CD4-positive, alpha-beta T cell treated with Interleukin-15 for 1 hour (primary cell): Measurements from ENCODE around the gene GOLGA6A.
"Not testable (repeated sequence)": the region's sequence is repeated elsewhere in the genome, so short reads cannot be mapped to it uniquely, and the experiment has no call there.

Experiments used
- DNase-seq: peaks from one replicate; pipeline ENCODE4 v3.0.0-alpha.2; 2020

Gene GOLGA6A

DNA sequence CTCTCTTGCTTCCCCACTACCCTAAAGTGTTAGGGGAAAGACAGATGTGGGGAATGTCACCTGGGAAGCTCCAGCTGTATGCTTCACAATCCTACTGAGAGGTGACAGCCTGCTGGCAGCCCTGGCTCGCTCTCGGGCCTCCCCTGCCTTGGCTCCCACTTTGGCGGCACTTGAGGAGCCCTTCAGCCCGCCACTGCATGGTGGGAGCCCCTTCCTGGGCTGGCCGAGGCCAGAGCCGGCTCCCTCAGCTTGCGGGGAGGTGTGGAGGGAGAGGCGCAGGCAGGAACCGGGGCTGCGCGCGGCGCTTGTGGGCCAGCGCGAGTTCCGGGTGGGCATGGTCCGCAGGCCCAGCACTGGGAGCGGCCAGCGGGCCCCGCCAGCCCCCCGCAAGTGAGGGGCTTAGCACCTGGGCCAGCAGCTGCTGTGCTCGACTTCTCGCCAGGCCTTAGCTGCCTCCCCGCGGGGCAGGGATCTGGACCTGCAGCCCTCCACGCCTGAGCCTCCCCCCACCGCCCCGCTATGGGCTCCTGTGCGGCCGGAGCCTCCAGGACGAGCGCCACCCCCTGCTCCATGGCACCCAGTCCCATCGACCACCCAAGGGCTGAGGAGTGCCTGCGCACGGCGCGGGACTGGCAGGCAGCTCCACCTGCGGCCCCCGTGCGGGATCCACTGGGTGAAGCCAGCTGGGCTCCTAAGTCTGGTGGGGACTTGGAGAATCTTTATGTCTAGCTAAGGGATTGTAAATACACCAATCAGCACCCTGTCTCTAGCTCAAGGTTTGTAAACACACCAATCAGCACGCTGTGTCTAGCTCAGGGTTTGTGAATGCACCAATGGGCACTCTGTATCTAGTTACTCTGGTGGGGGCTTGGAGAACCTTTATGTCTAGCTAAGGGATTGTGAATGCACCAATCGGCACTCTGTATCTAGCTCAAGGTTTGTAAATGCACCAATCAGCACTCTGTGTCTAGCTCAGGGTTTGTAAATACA lies 29.8 kb downstream of the GOLGA6A start:
- DNase-seq = not testable (repeated sequence)

DNA sequence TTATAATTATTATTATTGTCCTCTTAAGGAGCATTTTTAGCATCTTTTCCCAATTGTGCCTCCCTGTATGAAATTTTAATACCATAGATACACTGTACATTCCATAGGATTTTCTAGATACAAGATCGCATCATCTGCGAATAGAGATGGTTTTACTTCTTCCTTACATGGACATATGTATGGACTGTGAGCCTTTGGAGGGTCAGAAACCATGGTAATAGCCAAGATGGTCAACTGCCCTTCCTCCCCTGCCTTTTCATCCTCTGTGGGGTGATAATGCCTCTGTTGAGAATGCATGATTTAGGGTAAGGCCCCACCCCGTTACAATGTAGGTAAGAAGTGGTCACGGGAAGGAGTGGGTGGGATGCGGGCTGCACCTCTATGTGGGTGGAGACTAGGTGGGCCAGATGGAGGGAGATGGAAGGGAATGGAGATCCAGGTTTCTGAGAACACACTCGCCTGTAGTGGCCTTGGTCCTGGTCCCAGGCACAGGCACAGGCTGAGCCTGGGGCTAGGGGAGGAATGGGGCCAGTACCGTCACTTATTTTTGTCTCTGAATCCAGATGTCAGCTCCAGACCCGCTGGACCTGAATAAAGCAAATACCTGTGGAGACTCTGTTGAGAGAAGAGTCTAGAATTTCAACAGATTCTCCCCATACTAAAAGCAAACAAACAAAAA lies 31.7 kb downstream of the GOLGA6A start:
- DNase-seq = no peak

DNA sequence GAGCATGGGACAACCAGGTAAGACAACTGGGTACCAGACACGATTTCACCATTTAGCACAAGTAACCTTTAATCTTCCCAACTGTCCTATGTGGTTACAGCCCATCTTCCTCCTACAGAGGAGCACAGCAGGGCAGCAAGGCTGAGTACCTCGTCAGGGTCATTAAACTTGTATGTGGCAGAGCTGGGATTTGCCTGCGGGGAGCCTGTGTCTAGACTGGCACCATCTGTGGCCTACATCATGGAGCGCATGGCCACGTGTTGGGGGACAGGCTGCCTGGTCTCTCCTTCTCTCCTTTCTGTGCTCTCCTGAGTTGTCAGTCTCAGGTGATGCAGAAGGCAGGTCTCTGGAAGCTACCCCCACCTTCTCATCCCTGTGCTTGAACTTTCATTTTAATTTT lies 32.2 kb downstream of the GOLGA6A start:
- no peak for DNase-seq

DNA sequence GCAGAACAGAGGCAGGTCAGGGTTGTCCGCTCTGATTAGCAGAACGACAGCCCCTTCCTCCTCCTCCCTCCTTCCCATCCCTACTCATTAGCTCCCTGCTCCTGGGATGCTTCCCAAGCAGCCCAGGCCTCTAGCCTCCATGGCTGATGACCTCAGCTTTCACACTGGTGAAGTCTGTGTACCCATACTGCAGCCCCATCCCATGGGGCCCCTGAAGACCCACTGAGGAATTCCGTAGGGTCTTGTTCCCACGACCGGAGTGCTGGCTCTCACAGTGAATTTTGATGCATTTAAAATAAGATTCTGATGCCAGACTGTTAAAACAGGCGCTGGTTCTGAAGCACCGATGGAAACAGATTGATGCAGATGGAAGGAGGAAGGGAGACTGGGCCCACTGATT lies 36.1 kb downstream of the GOLGA6A start:
- no peak for DNase-seq

DNA sequence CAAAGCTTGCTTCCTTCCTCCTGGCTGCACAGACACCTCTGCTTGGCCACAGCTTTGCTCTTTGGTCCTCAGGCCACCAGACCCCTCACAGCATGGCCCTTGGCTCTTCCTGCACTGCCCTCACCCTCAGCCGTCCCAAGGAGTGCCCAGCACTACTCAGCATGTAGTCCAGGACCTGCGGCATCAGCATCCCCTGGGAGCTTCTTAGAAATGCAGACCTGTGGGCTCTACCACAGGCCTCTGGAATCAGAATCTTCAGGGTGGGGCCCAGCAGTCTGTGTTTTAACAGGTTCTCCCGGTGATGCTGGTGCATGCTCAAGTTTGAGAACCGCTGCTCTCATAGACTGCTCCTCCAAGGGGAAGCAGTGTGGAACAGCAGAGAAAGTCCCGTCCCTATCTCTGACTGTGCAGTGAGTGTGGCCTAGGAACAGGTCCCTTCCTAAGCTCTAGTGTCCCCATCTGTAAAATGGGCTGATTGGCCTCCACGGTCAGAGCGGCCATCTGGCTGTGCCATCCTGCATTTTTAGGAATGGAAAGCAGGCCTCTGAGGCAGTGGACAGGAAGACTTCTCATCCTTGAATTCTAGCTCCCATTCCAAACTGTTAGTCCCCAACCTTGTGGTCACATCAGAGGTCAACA lies 36.6 kb downstream of the GOLGA6A start:
- no peak for DNase-seq

DNA sequence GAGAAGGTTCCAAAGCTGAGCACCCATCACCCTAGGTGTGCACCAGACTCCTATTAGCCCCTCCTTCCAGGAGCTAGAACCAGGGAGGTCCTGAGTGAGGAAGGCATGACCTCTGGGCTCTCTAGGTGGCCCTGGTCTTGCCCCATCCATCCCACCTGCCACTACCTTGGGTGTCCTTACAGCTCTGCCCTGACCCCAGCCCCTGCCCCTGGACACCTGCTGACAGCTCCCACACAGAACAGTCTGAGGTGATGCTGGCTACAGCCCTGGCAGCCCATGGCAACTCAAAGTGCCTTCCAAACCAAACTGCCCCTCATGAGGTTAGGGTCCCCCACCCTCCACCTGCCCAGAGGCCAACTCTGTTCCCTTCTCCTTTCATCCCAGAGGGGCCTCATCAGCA lies 37.2 kb downstream of the GOLGA6A start:
- DNase-seq = no peak

DNA sequence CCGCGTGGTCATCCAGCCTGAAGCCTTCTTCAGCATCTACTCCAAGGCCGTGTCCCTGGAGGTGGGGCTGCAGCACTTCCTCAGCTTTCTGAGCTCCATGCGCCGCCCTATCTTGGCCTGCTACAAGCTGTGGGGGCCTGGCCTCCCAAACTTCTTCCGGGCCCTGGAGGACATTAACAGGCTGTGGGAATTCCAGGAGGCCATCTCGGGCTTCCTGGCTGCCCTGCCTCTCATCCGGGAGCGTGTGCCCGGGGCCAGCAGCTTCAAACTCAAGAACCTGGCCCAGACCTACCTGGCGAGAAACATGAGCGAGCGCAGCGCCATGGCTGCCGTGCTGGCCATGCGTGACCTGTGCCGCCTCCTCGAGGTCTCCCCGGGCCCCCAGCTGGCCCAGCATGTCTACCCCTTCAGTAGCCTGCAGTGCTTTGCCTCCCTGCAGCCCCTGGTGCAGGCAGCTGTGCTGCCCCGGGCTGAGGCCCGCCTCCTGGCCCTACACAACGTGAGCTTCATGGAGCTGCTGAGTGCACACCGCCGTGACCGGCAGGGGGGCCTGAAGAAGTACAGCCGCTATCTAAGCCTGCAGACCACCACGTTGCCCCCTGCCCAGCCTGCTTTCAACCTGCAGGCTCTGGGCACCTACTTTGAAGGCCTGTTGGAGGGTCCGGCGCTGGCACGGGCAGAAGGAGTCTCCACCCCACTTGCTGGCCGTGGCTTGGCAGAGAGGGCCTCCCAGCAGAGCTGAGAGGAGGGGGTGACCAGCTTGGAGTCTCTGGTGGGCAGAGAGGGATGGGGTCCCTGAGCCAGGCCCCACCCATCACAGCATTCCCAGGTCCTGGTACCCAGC lies 37.9 kb downstream of the GOLGA6A start:
- no peak for DNase-seq

DNA sequence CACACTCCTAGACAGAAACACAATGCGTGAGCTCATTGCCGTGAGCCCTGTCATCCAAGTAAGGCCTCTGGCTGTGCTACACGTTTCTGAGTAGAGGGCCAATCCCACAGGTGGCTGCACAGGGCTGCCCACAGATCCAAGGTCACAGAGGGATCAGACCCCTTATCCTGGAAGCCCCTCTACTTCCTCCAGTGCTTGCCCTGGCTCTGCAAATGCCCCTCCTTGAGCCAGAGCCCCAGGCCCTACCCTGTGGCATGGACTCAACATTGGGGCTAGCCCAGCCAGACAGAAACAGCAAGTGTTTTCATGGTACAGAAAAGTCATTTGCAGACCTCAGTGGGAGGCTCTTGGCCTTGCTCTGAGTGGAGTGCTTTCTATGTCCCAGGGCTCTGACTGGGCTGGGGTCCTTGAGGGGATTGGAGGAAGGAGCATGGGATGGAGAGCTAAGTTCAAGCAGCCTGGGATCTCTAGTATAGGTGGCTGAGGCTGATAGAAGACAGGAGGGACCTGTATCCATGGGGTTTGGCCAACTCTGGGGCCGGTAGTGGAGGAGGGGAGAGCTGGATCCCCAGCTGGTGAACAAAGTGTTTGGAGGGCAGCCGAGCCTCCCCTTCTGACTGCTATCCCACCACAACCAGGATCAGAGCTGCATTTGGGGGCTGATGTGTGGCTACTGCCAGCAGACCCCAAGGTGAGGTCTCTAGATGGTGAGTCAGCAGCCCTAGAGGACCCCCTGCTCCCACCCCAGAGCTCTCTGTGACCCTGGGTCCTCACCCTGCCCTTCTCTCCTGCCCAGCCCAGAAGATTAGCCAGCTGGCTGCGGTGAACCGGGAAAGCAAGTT lies 38.7 kb downstream of the GOLGA6A start:
- DNase-seq = no peak

DNA sequence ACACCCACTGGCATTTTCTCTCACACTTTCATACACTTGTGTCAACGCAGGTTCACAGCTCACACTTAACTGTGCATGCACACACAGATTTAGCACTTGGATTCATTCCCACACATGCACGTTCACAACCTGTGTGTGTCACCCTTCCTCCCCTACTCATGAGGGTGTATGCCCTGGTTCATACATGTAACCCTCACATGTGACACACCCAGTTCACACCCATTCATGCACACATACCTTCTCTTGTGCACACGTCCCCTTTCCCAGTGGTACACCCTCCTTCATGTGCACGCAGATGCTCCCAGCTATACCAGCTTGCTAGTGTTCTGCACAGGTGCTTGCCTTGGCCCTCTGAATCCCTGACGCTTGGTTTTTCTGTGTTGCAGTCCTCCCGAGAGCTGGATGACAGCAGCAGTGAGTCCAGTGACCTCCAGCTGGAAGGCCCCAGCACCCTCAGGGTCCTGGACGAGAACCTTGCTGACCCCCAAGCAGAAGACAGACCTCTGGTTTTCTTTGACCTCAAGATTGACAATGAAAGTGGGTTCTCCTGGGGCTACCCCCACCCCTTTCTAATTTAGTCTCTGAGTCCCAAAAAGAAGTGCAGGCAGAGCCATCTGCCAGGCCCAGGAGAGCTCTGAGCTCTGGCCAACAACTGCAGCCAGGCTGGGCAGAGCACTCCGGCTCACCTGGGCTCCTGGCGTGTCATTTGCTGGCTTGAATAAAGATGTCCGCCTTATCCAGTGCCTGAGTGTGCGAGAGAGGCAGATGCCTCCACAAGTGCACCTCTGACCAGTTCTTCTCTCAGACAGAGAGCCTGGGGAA lies 39.5 kb downstream of the GOLGA6A start:
- DNase-seq = no peak

DNA sequence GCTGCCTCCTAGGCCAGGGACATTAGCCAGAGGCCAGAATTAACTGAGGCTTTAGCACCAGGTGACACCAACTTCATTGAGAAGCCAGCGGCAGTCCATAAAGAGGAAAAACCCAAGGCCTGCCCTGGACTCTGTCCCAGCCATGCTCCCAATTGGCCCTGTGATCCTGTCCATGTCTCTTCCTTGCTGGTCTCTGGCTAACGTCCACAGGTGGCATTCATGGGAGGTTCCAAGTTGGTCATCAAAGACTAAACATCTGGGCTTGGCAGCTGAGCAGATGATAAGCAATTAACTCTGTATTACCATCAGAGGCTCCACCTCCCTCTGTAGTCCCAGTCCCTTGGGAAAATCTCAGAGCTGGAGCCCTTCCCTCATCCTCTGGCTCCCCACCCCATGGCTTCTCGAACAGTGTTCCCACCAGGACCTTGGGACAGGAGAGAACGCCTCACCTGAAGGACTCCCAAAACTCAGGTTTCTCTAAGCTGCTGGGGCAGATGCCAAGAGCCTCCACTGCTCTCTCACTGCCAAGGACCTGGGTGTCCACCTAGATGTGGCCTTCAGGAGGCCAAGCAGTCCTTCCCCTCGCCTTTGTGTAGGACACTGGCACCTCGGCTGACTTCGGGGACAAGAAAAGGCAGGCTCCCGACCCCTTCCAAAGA lies 40.4 kb downstream of the GOLGA6A start:
- no peak for DNase-seq

DNA sequence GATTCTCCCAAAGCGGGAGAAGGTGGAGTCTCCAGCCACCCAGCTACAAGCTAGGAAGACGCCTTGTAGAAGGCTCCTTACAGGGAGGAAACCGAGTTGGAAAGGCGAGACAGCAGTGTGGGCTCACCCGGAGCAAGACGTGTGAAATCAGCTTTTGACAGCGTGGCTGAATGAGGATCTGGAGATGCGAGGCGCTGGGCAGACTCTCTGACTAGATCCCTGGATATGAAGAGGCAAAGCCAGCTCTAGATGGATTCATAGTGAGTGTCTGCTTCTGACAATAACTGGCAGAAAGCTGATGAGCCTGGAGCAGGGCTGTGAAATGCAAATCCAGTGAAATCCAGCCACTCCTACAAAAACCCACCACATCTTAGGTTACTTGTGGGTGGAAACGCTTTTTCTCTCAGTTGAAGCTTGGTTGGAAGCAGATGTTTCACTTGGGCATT lies 41.0 kb downstream of the GOLGA6A start:
- DNase-seq = no peak

DNA sequence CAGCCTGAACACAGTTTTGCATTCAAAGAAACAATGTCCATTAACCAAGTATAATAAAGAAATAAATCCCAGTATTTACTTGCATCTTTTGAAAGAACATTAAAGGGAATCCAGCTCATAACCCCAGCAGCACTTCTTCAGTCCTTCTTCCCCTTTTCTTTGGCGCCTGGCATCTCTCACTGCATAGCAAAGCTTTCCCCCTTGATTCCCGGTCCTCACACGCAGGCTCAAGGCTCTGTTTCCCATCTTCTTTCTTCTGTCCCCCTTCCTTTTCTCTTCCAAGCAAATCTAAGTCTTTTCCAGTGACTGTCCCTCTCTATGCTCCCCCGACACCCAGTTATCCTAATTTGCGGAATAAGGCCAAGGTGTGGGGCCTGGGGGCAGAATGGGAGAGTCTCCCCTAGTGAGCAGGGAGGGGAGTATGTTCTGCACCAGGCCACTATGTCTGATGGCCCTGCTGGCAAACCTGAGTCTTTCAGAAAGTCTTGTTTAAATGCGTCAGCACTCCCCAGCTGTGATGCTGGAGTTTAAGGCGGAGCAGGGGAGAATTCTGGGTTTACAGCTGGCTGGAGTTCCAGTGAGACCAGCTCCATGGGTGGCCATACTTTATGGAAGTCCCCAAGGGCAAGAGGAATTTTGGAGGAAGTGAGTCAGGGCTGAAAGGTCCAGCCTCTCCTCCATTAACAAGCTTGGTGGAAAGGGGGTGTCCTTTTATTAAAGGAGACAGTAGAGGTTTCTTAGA lies 42.1 kb downstream of the GOLGA6A start:
- DNase-seq = no peak

DNA sequence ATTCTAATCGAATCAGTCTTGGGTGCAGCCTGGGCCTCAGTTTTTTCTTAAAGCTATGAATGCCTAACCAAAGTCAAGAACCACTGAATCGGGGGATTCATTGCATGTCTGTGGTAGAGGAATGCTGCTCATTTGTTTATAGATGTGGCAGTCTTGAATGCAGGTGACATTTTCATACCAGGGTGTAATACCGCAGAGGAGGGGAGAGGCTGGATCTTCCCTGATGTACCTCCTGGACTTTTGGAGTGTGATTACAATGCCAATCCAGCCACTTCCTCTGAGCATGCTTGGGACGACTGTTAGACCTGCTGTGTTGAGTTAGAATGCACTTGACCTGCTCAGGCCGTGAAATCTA lies 42.7 kb downstream of the GOLGA6A start:
- no peak for DNase-seq

DNA sequence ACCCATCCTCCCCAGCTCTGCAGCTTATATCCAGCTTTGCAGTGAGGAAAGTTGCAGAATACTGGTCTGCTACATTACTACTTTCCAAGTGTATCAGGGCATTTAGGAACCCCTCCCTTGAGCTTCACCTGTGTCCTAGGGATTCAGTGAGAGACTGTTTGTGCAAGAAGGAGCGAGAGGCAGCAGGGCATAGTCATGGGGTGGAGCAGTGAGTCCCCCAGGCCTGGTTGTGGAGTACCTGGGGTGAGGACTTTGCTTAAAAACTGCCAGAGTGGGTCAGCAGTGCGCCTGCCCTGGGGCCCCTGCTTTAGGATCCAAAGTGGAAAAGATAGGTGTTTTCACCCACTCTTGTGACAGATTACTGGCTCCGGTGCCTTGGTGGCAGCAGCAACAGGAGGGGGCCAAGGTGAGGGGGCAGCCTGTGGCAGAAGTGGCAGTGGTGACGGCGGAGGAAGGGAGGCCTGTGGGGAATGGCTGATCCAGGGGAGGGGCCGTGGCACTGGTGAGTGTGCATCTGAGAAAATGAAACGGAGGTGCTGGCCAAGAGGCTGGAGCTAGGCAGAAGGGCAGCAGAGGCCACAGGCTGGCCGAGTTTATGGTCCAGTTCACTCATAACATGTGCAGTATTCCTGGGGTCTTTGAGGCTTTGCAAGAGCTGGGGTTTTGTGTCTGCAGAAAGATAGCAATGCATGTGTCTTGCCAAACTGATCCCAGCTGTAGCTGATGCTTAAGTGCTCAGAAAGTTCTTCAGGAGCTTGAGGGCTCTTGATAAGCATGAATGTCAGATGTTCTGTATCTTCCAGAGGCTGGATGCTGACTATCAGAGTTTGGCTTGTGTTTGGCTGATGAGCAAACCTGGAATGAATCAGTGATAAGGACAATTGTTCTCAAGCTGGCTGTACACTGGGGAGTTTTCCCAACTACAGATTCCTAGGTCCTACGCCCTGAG lies 43.4 kb downstream of the GOLGA6A start:
- DNase-seq = no peak

DNA sequence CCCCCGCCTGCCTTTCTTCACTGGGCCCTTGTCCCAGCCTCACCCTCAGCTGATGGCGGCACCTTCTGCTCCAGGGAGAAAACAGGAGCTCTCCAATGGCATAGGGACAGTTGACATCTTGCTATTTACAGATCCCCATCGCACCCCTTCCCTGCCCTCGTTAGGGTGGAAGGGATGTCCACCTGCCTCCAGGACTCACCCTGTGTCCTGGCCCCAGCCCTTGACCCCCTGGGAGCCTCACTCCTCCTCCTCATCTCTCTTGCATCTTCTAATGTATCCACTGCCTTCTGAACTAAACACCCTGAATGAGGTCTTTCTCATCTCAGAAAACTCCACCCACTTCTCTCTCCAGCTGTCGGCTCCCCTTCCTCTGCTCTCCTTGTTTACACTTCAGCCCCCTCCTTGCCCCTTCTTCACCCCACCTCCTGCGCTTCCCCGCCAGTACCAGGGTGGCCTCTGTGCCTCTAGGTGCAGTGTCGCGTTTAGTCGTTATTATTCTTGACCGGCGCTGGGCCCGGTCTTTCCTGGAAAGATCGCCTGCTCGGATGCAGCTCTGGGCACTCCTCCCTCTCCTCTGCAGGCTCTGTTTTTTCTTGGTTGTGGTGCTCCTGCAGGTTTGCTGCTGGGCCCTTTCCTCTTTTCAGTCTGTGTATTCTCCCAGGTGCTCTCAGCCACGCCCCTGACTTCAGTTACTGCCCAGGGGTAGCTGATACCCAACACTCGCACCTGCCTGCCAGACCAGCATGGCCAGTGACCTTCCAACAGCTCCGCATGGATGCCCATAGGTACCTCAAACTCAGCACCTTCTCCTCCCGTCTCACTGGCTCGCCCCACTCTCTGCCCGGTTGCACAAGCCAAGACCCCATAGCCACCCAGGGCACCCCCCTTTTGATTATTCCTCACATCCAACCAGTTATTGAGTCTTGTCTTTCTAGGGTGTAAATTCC lies 44.9 kb downstream of the GOLGA6A start:
- no peak for DNase-seq

DNA sequence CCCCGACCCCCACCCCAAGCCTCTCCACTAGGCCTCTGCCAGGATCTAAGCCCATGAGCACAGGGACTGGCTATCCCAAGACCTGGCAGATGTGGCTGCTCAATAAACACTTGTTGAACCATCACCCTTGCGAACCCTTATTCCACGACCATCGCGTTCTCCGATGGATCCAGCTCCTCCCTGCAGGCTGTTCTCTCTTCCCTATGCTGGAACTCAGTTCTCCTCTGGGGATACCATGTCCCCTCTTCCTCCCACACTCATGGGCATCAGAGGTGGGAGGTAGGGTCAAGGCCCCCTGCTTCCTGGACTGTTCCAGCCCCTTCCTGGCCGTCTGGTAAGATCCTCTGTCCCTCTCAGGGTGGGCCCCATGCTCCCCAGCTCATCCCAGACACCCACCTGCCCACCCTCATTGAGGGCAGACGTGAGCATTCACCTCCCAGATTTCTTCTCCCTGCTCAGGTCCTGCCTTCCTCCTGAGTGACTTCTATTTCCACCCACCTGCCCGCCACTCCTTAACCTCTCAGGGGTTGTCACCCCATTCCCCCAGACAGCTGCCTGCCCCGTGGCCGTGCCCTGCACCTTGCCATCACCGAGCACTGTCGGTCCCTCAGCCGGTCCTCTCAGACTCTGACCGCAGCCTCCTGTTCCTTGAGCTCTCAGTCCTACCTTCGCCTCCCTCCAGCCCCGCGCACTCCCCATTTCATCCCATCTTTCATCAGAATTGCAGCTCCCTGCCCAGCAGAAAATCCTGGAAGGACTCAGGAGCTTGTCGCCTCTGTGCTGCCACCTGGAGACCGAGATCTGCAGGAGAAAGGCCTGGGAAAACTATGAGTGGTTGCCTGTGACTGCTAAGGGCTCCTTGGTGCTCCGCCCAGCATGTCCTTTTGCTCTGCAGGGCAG lies 45.8 kb downstream of the GOLGA6A start:
- DNase-seq = no peak
